Measurements from ENCODE around the gene FLNB. TPM values are rescaled to one million over a fixed set of nuclear protein-coding genes. Genes with fewer than 3 reads are reported as not detected.

The FLNB gene
- total and polyA plus RNA-seq, 2 of the 4 experiments (the other 2 are of a cell fraction), result 78.0 to 136 TPM

DNA sequence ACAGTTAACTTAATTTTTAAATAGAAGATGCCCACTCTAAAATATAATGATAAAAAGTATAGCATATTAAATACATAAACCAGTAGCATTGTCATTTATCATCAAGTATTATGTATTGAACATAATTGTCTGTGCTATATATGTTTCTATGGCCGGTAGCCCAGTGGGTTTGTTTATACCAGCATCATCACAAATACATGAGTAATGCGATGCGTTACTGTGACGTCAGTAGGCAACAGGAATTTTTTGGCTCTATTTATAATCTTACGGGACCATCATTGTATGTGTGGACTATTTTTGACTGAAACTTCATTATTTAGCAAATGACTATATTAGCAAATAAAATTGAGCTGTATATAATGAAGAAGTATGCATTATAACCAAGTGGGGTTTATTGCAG is 82.1 kb downstream of the FLNB start:
- intact Hi-C loops (cut with micrococcal nuclease), result no loop called here
- no peak overlapping the region for H2BK120ac ChIP-seq (ENCODE audit: low read depth, low read length)
- POLR2A ChIA-PET (ENCODE audit: unreplicated experiment), result no interaction called here
- DNase-seq (peak; percentile 86), ATAC-seq (ENCODE audit: low read depth) (peak; percentile 49; the same call in 1 of the 2 replicates)
- no peak overlapping the region for H3K18ac ChIP-seq (ENCODE audit: low read depth, low read length)
- no peak overlapping the region for H2AK5ac ChIP-seq (ENCODE audit: low read depth, low read length)
- H3K79me1 ChIP-seq (ENCODE audit: low read depth in 1 of 2, low read length in 2 of 2), result peaks cover 39 to 79% of the 10 kb centered on the region in 2 experiments
- H3K27me3 ChIP-seq (ENCODE audit: control insufficient read depth, insufficient read depth, low read length), result no peaks in the 10 kb centered on the region
- TF ChIP-seq FOS (IDR thresholded peaks at IDR 0.05; ENCODE audit: low read depth, low read length) (peak; percentile 64; the same call in 1 of the 2 replicates), NFE2L2 (IDR thresholded peaks at IDR 0.05; ENCODE audit: low read depth, low read length) (no peak)
- no peak overlapping the region for H3K4ac ChIP-seq (ENCODE audit: low read depth, low read length)
- H2BK15ac ChIP-seq (ENCODE audit: low read depth, low read length), result no peak overlapping the region
- H4K20me1 ChIP-seq (ENCODE audit: insufficient read depth, low read length), result peaks cover 12% of the 10 kb centered on the region
- H3K9me1 ChIP-seq (ENCODE audit: insufficient read depth, low read length), result peaks cover 13% of the 10 kb centered on the region
- no TSS peak for BruUV-seq (replicated peaks)
- no peak overlapping the region for H2BK20ac ChIP-seq (ENCODE audit: low read depth, low read length)
- H3K14ac ChIP-seq (replicated peaks; ENCODE audit: low read depth, low read length), result no peak overlapping the region
- CTCF ChIA-PET, result no interaction called here
- no peak overlapping the region for H3K4me3 ChIP-seq (ENCODE audit: insufficient read depth, low read depth, low read length)
- no peak overlapping the region for H3K4me2 ChIP-seq (ENCODE audit: low read depth, low read length)
- no peak overlapping the region for H3K27ac ChIP-seq (ENCODE audit: insufficient read depth, low read length)
- no peaks in the 10 kb centered on the region; the same call in 1 of the 2 replicates for H3K4me1 ChIP-seq (ENCODE audit: control insufficient read depth, insufficient read depth, low read length)
- dilution Hi-C loops (cut with HindIII; ENCODE audit: low sequenced_read_pairs, unreplicated experiment), result no loop called here
- no peak overlapping the region for H4K91ac ChIP-seq (ENCODE audit: insufficient read depth, low read depth, low read length)
- H3K9ac ChIP-seq (ENCODE audit: low read depth, low read length), result no peak overlapping the region
- H3K23ac ChIP-seq (ENCODE audit: low read depth, low read length), result no peak overlapping the region
- H2AFZ ChIP-seq (replicated peaks; ENCODE audit: low read length, poor library complexity), result no peak overlapping the region
- no peak overlapping the region for H4K5ac ChIP-seq (ENCODE audit: low read depth, low read length)
- peak overlapping the region; percentile 64 for H2BK5ac ChIP-seq (ENCODE audit: low read depth, low read length, poor library complexity, severe bottlenecking)
- no peak overlapping the region for H2AK9ac ChIP-seq (replicated peaks; ENCODE audit: low read depth, low read length, poor library complexity)
- H3K9me3 ChIP-seq (ENCODE audit: control insufficient read depth, insufficient read depth, low read length), result no peaks in the 10 kb centered on the region
- WGBS, 2 experiments (ENCODE audit: extremely low coverage in 2 of 2, insufficient read length in 1 of 2), result no CpG with 5 or more reads among the region's 5 CpGs
- in situ Hi-C loops (cut with MboI; ENCODE audit: low sequenced_read_pairs), result loop anchor here (10.0 kb wide), 1 partner anchor 226 kb away; no protein-coding TSS in a partner anchor
- no peak overlapping the region for H4K8ac ChIP-seq (ENCODE audit: low read depth in 2 of 2, low read length in 2 of 2)
- H3K56ac ChIP-seq (ENCODE audit: extremely low read depth, insufficient read depth, low read length), result no peak overlapping the region
- peaks cover 13% of the 10 kb centered on the region for H3K36me3 ChIP-seq (ENCODE audit: control insufficient read depth, insufficient read depth, low read length)
